ENCODE measurements around the gene RGS19. TPM values are rescaled to one million over a fixed set of nuclear protein-coding genes. Genes with fewer than 3 reads are reported as not detected.

RGS19 gene
- total and polyA plus RNA-seq, 5 donors: 5.8 to 9.1 (median 8.0) TPM

GRCh38 chr20:64082126-64082731 is 2.9 kb upstream of the RGS19 start:
- Histone ChIP-seq H3K9me3 (ENCODE audit: control insufficient read depth, low read length) (no peaks in the 10 kb centered on the region), H3K4me1 (ENCODE audit: control insufficient read depth, insufficient read depth, low read length) (no peaks in the 10 kb centered on the region), H3K4me3 (ENCODE audit: low read length) (no peak overlapping the region), H3K27me3 (ENCODE audit: control insufficient read depth, insufficient read depth) (no peaks in the 10 kb centered on the region), H3K27ac (ENCODE audit: low read length) (no peak overlapping the region)
- ATAC-seq (no peak), DNase-seq (peak in 1 of 3 donors; percentile 68)
- intact Hi-C loops (cut with DNase I): loop anchor here in 1 of 4 donors (5.0 kb wide), 1 partner anchor 40 kb away; no protein-coding TSS in a partner anchor
- WGBS: 22% methylated on average over 13 of the region's 13 CpGs

GRCh38 chr20:64081624-64081964 is 2.3 kb upstream of the RGS19 start:
- DNase-seq (peak in 1 of 3 donors; percentile 42), ATAC-seq (no peak)
- WGBS: 91% methylated on average over 6 of the region's 6 CpGs
- Histone ChIP-seq H3K4me1 (ENCODE audit: control insufficient read depth, insufficient read depth, low read length) (no peaks in the 10 kb centered on the region), H3K4me3 (ENCODE audit: low read length) (no peak overlapping the region), H3K27ac (ENCODE audit: low read length) (no peak overlapping the region), H3K9me3 (ENCODE audit: control insufficient read depth, low read length) (no peaks in the 10 kb centered on the region), H3K27me3 (ENCODE audit: control insufficient read depth, insufficient read depth) (no peaks in the 10 kb centered on the region)
- intact Hi-C loops (cut with DNase I): loop anchor here in 1 of 4 donors (5.0 kb wide), 1 partner anchor 41 kb away; no protein-coding TSS in a partner anchor

GRCh38 chr20:64080813-64081623 is 1.7 kb upstream of the RGS19 start:
- H3K27ac ChIP-seq (ENCODE audit: low read length): no peak overlapping the region
- DNase-seq: peak in 2 of 3 donors; percentile 57 to 66
- 78% methylated on average over 17 of the region's 17 CpGs for WGBS
- H3K27me3 ChIP-seq (ENCODE audit: control insufficient read depth, insufficient read depth): no peaks in the 10 kb centered on the region
- no peak for ATAC-seq
- H3K9me3 ChIP-seq (ENCODE audit: control insufficient read depth, low read length): no peaks in the 10 kb centered on the region
- intact Hi-C loops (cut with DNase I): loop anchor here in 1 of 4 donors (5.0 kb wide), 1 partner anchor 41 kb away; no protein-coding TSS in a partner anchor
- no peak overlapping the region for H3K4me3 ChIP-seq (ENCODE audit: low read length)
- H3K4me1 ChIP-seq (ENCODE audit: control insufficient read depth, insufficient read depth, low read length): no peaks in the 10 kb centered on the region

GRCh38 chr20:64080013-64080812 is 895 bp upstream of the RGS19 start, which contains the start of gene OPRL1:
OPRL1 (plus strand) TSS chr20:64080082; CDS start chr20:64092721, 12,639 bp downstream.
- WGBS: 4% methylated on average over 62 of the region's 62 CpGs
- ATAC-seq (peak in 1 of 2 donors; percentile 1), DNase-seq (peak in 2 of 3 donors; percentile 53 to 55)
- intact Hi-C loops (cut with DNase I): loop anchor here in 1 of 4 donors (5.0 kb wide), 1 partner anchor 42 kb away; no protein-coding TSS in a partner anchor
- Histone ChIP-seq H3K9me3 (ENCODE audit: control insufficient read depth, low read length) (no peaks in the 10 kb centered on the region), H3K27me3 (ENCODE audit: control insufficient read depth, insufficient read depth) (no peaks in the 10 kb centered on the region), H3K4me3 (ENCODE audit: low read length) (peak within 1 kb of the TSS; percentile 85), H3K4me1 (ENCODE audit: control insufficient read depth, insufficient read depth, low read length) (no peaks in the 10 kb centered on the region), H3K27ac (ENCODE audit: low read length) (peak within 1 kb of the TSS; percentile 51)

DNA sequence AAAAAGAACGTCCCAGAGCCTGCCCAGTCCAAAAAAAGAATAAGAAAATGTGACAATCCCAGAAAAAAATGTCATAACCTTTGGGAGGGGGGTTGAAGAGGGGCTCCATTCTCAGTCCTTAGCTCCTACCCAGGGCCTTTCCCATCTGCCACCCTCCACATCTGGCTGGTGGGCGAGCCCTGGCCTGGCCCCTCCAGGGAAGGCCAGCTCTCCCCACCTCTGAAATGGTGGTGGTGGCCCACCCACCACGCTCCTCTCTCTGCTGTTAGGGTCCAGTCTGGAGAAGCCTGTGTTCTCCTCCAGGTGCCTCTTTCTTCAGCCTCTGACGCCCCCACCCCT is 415 bp downstream of the RGS19 start:
- WGBS: 23% methylated on average over 4 of the region's 4 CpGs
- H3K4me1 ChIP-seq (ENCODE audit: control insufficient read depth, insufficient read depth, low read length): no peaks in the 10 kb centered on the region

GRCh38 chr20:64077876-64078551 is 1.3 kb downstream of the RGS19 start:
- DNase-seq (peak; percentile 20 to 64 (median 63)), ATAC-seq (no peak)
- H3K27me3 ChIP-seq (ENCODE audit: control insufficient read depth, insufficient read depth): no peaks in the 10 kb centered on the region
- WGBS: 60% methylated on average over 15 of the region's 15 CpGs
- intact Hi-C loops (cut with DNase I): no loop called here
- H3K4me1 ChIP-seq (ENCODE audit: control insufficient read depth, insufficient read depth, low read length): no peaks in the 10 kb centered on the region
- H3K9me3 ChIP-seq (ENCODE audit: control insufficient read depth, low read length): no peaks in the 10 kb centered on the region
- no peak overlapping the region for H3K27ac ChIP-seq (ENCODE audit: low read length)
- H3K4me3 ChIP-seq (ENCODE audit: low read length): peak overlapping the region; percentile 85

More for the DNA sequence above, 415 bp downstream of the RGS19 start:
- H3K4me3 ChIP-seq (ENCODE audit: low read length): peak overlapping the region; percentile 85
- intact Hi-C loops (cut with DNase I): no loop called here
- no peaks in the 10 kb centered on the region for H3K27me3 ChIP-seq (ENCODE audit: control insufficient read depth, insufficient read depth)
- H3K9me3 ChIP-seq (ENCODE audit: control insufficient read depth, low read length): no peaks in the 10 kb centered on the region
- ATAC-seq (no peak), DNase-seq (no peak)
- no peak overlapping the region for H3K27ac ChIP-seq (ENCODE audit: low read length)

GRCh38 chr20:64077541-64077875 is 1.8 kb downstream of the RGS19 start:
- H3K9me3 ChIP-seq (ENCODE audit: control insufficient read depth, low read length): no peaks in the 10 kb centered on the region
- H3K27me3 ChIP-seq (ENCODE audit: control insufficient read depth, insufficient read depth): no peaks in the 10 kb centered on the region
- H3K4me1 ChIP-seq (ENCODE audit: control insufficient read depth, insufficient read depth, low read length): no peaks in the 10 kb centered on the region
- H3K4me3 ChIP-seq (ENCODE audit: low read length): no peak overlapping the region
- DNase-seq (peak; percentile 15 to 60 (median 60)), ATAC-seq (no peak)
- intact Hi-C loops (cut with DNase I): no loop called here
- WGBS: 80% methylated on average over 7 of the region's 7 CpGs
- no peak overlapping the region for H3K27ac ChIP-seq (ENCODE audit: low read length)

GRCh38 chr20:64077094-64077493 is 2.2 kb downstream of the RGS19 start:
- H3K9me3 ChIP-seq (ENCODE audit: control insufficient read depth, low read length): no peaks in the 10 kb centered on the region
- no peak overlapping the region for H3K4me3 ChIP-seq (ENCODE audit: low read length)
- H3K4me1 ChIP-seq (ENCODE audit: control insufficient read depth, insufficient read depth, low read length): no peaks in the 10 kb centered on the region
- H3K27me3 ChIP-seq (ENCODE audit: control insufficient read depth, insufficient read depth): no peaks in the 10 kb centered on the region
- DNase-seq: peak; percentile 44 to 80 (median 78)
- WGBS: 84% methylated on average over 8 of the region's 8 CpGs
- no peak for ATAC-seq
- no peak overlapping the region for H3K27ac ChIP-seq (ENCODE audit: low read length)
- intact Hi-C loops (cut with DNase I): no loop called here

DNA sequence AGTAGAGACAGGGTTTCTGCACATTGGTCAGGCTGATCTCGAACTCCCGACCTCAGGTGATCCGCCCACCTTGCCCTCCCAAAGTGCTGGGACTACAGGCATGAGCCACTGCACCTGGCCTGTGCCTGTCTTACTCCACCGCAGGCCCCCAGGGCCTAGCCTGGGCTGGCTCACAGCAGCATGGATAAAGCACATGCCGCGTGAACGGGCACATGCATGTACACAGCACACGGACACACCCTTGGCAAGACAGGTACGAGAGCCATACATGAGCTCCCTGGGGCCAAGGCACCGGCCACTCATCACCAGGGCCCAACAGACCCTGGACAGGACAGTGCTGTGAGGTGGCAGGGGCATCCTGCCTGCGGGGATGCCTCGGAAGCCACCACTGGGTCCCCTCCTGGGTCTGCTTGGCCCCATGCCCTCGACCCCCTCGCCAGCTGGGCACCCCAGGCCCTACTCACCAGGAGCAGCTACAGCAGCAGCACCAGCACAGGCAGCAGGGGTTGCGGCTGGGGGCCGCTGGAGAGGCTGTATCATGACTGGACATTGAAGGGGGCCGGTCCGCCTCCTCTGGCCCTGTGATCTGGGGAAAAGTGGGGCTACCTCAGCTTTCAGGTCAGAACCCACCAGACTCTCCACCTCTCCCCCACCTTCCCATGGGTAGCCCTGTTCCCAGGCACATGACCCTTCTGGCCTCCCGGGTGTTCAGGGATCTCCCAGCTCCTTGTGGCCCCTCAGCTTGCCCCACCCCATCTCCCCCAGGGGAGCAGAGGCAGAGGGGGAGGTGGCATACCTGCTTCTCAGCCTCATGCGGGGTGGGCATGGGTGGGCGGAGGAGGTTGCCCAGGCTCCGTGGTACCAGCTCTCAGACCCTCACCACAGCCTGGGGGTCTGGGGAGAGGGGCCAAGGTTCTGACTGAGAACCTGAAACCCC is 3.0 kb downstream of the RGS19 start:
- no peak overlapping the region for H3K27ac ChIP-seq (ENCODE audit: low read length)
- intact Hi-C loops (cut with DNase I): no loop called here
- H3K4me1 ChIP-seq (ENCODE audit: control insufficient read depth, insufficient read depth, low read length): no peaks in the 10 kb centered on the region
- no peak for ATAC-seq
- no peaks in the 10 kb centered on the region for H3K27me3 ChIP-seq (ENCODE audit: control insufficient read depth, insufficient read depth)
- WGBS: 95% methylated on average over 20 of the region's 22 CpGs
- no peak overlapping the region for H3K4me3 ChIP-seq (ENCODE audit: low read length)
- peak; percentile 14 to 57 (median 44) for DNase-seq
- H3K9me3 ChIP-seq (ENCODE audit: control insufficient read depth, low read length): no peaks in the 10 kb centered on the region

DNA sequence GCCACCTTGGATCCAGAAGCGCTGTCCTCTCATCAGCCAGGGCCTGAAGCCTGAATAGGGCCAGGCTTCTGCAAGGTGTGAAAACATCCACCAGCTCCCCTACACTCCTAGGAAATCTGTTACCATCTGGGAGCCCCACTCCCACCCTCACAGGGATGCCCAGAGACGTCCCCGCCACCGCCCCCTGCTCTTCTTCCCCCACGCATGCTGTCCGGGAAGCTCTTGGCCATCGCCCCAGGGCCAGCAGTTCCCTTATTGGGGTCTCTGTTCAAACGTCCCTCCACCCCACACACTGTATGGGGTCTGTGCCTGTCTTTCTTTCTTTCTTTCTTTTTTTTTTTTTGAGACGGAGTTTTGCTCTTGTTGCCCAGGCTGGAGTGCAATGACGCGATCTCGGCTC is 3.8 kb downstream of the RGS19 start:
- ATAC-seq (no peak), DNase-seq (peak in 1 of 3 donors; percentile 55)
- Histone ChIP-seq H3K4me1 (ENCODE audit: control insufficient read depth, insufficient read depth, low read length) (no peaks in the 10 kb centered on the region), H3K27ac (ENCODE audit: low read length) (no peak overlapping the region), H3K4me3 (ENCODE audit: low read length) (no peak overlapping the region), H3K27me3 (ENCODE audit: control insufficient read depth, insufficient read depth) (no peaks in the 10 kb centered on the region), H3K9me3 (ENCODE audit: control insufficient read depth, low read length) (no peaks in the 10 kb centered on the region)
- intact Hi-C loops (cut with DNase I): no loop called here
- WGBS: 91% methylated on average over 12 of the region's 12 CpGs

Measured in right cardiac atrium (tissue), 5 donors.